HepG2 (cell line): ENCODE data around the gene ASCL2.

ENCODE experiments used
- CTCF ChIP-seq: sonication (generic); formaldehyde crosslinking; IDR thresholded peaks from 2 replicates; pipeline ENCODE4 v1.5.0; 2020; ENCODE audit warnings: mild to moderate bottlenecking, missing genetic modification reagents, moderate library complexity
- EZH2 ChIP-seq: conservative IDR thresholded peaks from 2 replicates; pipeline ENCODE4 v1.6.1; 2012; ENCODE audit warnings: mild to moderate bottlenecking, low read depth, low read length, moderate library complexity
- GTF3A ChIP-seq: sonication (generic); formaldehyde crosslinking; conservative IDR thresholded peaks from 2 replicates; pipeline ENCODE4 v1.4.0; 2020; ENCODE audit warnings: mild to moderate bottlenecking, missing genetic modification reagents
- HNF4A ChIP-seq: sonication (generic); formaldehyde crosslinking; IDR thresholded peaks from 2 replicates; pipeline ENCODE4 v1.4.0; 2020; ENCODE audit warnings: missing genetic modification reagents
- HOXA9 ChIP-seq: sonication (generic); formaldehyde crosslinking; IDR thresholded peaks from 2 replicates; pipeline ENCODE4 v1.8.1; 2022; ENCODE audit warnings: missing genetic modification reagents, mild to moderate bottlenecking, moderate library complexity, borderline replicate concordance
- POLR2A ChIP-seq, 2 experiments: IDR thresholded peaks; 2 replicates each; pipeline ENCODE4 v1.6.1; 2011; ENCODE audit warnings: low read depth in 2 of 2, low read length in 2 of 2, mild to moderate bottlenecking in 1 of 2, moderate library complexity in 1 of 2; ENCODE audit not compliant: insufficient read depth in 1 of 2
- STAT6 ChIP-seq: sonication (generic); formaldehyde crosslinking; IDR thresholded peaks from 2 replicates; pipeline ENCODE4 v1.4.0; 2020; ENCODE audit warnings: missing genetic modification reagents, mild to moderate bottlenecking, borderline replicate concordance
- YY1 ChIP-seq: IDR thresholded peaks from 2 replicates; pipeline ENCODE4 v1.6.1; 2011; ENCODE audit warnings: low read length, low read depth, moderate library complexity, mild to moderate bottlenecking; ENCODE audit not compliant: insufficient read depth, insufficient replicate concordance

- TF ChIP-seq POLR2A (IDR thresholded peaks at IDR 0.05; ENCODE audit: insufficient read depth in 1 of 2, low read depth in 2 of 2, low read length in 2 of 2) = no peak
- no peak for TF ChIP-seq STAT6 (CRISPR knock-in tag)
- no peak for TF ChIP-seq YY1
- TF ChIP-seq GTF3A = no peak
- TF ChIP-seq EZH2 = no peak
- no peak for TF ChIP-seq HNF4A (CRISPR knock-in tag)
- no peak for TF ChIP-seq CTCF (CRISPR knock-in tag)
- TF ChIP-seq HOXA9 (CRISPR knock-in tag) = no peak
These were observed 48.8 kb downstream of the ASCL2 start for GRCh38 chr11:2221591-2221990.
